A549 (cell line): ENCODE data around the gene TRIM24.
"Not testable (repeated sequence)": the region's sequence is repeated elsewhere in the genome, so short reads cannot be mapped to it uniquely, and the experiment has no call there.

ENCODE experiments used
- EP300 ChIP-seq, 2 experiments: fragments of >200 bp; sonication (Bioruptor Twin); formaldehyde crosslinking; IDR thresholded peaks; 2 replicates in 1 of 2; 3 replicates in 1 of 2; pipeline ENCODE4 v1.6.1; 2016 to 2017
- ESRRA ChIP-seq: fragments of 150-350 bp; IDR thresholded peaks from 2 replicates; pipeline ENCODE4 v1.6.1; 2014; ENCODE audit warnings: mild to moderate bottlenecking, low read length, borderline replicate concordance
- HEYL ChIP-seq: fragments of 250-450 bp; sonication (Bioruptor Pico); IDR thresholded peaks from 2 replicates; pipeline ENCODE4 v1.8.0; 2021; ENCODE audit warnings: mild to moderate bottlenecking, moderate library complexity
- MAFK ChIP-seq: fragments of 450-650 bp; IDR thresholded peaks from 2 replicates; pipeline ENCODE4 v1.6.1; 2014; ENCODE audit not compliant: partially characterized antibody
- MAZ ChIP-seq: fragments of 150-350 bp; IDR thresholded peaks from 2 replicates; pipeline ENCODE4 v1.6.1; 2014; ENCODE audit warnings: antibody characterized with exemption, low read depth, low read length, borderline replicate concordance
- NFE2L2 ChIP-seq: fragments of 150-350 bp; conservative IDR thresholded peaks from 2 replicates; pipeline ENCODE4 v1.6.1; 2014; ENCODE audit warnings: low read length
- ZC3H11A ChIP-seq: fragments of 450-650 bp; IDR thresholded peaks from 2 replicates; pipeline ENCODE4 v1.6.1; 2014; ENCODE audit warnings: antibody characterized with exemption, mild to moderate bottlenecking
- TF ChIP-seq, protein P1 (sequence below): fragments of >200 bp; sonication (Bioruptor Twin); formaldehyde crosslinking; IDR thresholded peaks from 3 replicates; pipeline ENCODE4 v1.5.1; 2016

DNA sequence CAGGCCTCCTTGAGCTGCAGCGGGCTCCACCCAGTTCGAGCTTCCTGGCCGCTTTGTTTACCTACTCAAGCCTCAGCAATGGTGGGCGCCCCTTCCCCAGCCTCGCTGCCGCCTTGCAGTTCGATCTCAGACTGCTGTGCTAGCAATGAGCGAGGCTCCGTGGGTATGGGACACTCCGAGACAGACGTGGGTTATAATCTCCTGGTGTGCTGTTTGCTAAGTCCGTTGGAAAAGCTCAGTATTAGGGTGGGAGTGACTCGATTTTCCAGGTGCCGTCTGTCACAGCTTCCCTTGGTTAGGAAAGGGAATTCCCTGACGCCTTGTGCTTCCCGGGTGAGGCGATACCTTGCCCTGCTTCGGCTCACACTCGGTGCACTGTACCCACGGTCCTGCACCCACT lies 76.8 kb downstream of the TRIM24 start:
- not testable (repeated sequence) for TF ChIP-seq MAFK; EP300 (IDR thresholded peaks at IDR 0.05); HEYL (CRISPR knock-in tag); NFE2L2; ZC3H11A; ESRRA; MAZ
- TF ChIP-seq, protein P1, sequence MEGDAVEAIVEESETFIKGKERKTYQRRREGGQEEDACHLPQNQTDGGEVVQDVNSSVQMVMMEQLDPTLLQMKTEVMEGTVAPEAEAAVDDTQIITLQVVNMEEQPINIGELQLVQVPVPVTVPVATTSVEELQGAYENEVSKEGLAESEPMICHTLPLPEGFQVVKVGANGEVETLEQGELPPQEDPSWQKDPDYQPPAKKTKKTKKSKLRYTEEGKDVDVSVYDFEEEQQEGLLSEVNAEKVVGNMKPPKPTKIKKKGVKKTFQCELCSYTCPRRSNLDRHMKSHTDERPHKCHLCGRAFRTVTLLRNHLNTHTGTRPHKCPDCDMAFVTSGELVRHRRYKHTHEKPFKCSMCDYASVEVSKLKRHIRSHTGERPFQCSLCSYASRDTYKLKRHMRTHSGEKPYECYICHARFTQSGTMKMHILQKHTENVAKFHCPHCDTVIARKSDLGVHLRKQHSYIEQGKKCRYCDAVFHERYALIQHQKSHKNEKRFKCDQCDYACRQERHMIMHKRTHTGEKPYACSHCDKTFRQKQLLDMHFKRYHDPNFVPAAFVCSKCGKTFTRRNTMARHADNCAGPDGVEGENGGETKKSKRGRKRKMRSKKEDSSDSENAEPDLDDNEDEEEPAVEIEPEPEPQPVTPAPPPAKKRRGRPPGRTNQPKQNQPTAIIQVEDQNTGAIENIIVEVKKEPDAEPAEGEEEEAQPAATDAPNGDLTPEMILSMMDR = not testable (repeated sequence)
